K562 (cell line): ENCODE measurements around the gene AGAP1. TPM values are rescaled to one million over a fixed set of nuclear protein-coding genes. Genes with fewer than 3 reads are reported as not detected.

Experiments
- ATAC-seq: fragments of 200-7000 bp; cut with Tn5 transposase; 3 replicates; pipeline ENCODE4 v1.9.1; 2020; ENCODE audit warnings: moderate library complexity
- BruUV-seq: library from RNA; stranded (reverse); fragments of 400-500 nt; replicated peaks from 2 replicates; lab custom pipeline; 2021; lab: Mats Ljungman, UMichigan
- CTCF ChIA-PET: fragments of 300-600 bp; formaldehyde crosslinking; extraction: SDS; loops from one replicate; lab custom pipeline; 2021; ENCODE audit warnings: low intra/inter-chr PET ratio; lab: Yijun Ruan, JAX
- POLR2A ChIA-PET: fragments of 300-600, 350-650 bp; sonication (Branson Sonifier 250); formaldehyde crosslinking; extraction: SDS; loops from one replicate; lab custom pipeline; 2021; ENCODE audit warnings: antibody characterized with exemption, inconsistent platforms; lab: Yijun Ruan, JAX
- DNase-seq, 4 experiments: peaks; one replicate each; pipeline versions ENCODE4 v3.0.0 to v3.0.0-alpha.2; 2011 to 2018; ENCODE audit warnings: low spot score in 3 of 4, mixed read lengths in 3 of 4; ENCODE audit errors: extremely low read depth in 1 of 4
- FAIRE-seq: peaks from 2 replicates; lab custom pipeline; 2011; peaks lifted over from hg19 to GRCh38; lab: Jason Lieb, UNC
- H2AFZ ChIP-seq: 2 replicates; pipeline ENCODE4 v1.6.0; 2011; ENCODE audit warnings: low read depth, low read length, control low read depth, inconsistent platforms
- H3K27ac ChIP-seq: fragments of 200-600 bp; 3 replicates; pipeline ENCODE4 v1.8.0; 2011; ENCODE audit warnings: low read depth, mild to moderate bottlenecking, control low read depth, inconsistent platforms, low read length, moderate library complexity, mixed read lengths; ENCODE audit errors: extremely low read depth
- H3K27me3 ChIP-seq, 2 experiments: fragments of 300-600 bp in 1 of 2; 2 replicates in 1 of 2; 3 replicates in 1 of 2; pipeline versions ENCODE4 v1.6.0 to v1.8.0; 2011; ENCODE audit warnings: inconsistent platforms in 2 of 2, low read length in 2 of 2, mild to moderate bottlenecking in 1 of 2, mixed read lengths in 1 of 2, moderate library complexity in 1 of 2; ENCODE audit not compliant: control insufficient read depth in 2 of 2, insufficient read depth in 2 of 2
- H3K36me3 ChIP-seq: fragments of 300-600 bp; 3 replicates; pipeline ENCODE4 v1.8.0; 2011; ENCODE audit warnings: mild to moderate bottlenecking, low read length, inconsistent platforms; ENCODE audit not compliant: control insufficient read depth, insufficient read depth
- H3K4me1 ChIP-seq, 2 experiments: fragments of 200-600 bp in 1 of 2; replicated peaks in 1 of 2; 2 replicates in 1 of 2; 3 replicates in 1 of 2; pipeline versions ENCODE4 v1.5.1 to v1.8.0; 2011; ENCODE audit warnings: inconsistent platforms in 2 of 2, low read length in 2 of 2, mild to moderate bottlenecking in 1 of 2, mixed read lengths in 1 of 2, moderate library complexity in 1 of 2; ENCODE audit not compliant: control insufficient read depth in 2 of 2, insufficient read depth in 2 of 2
- H3K4me2 ChIP-seq: 2 replicates; pipeline ENCODE4 v1.6.1; 2011; ENCODE audit warnings: low read length, control low read depth, inconsistent platforms, mixed read lengths; ENCODE audit not compliant: insufficient read depth
- H3K4me3 ChIP-seq: fragments of 200-600 bp; sonication (generic), shearing (Covaris generic); 2 replicates; pipeline ENCODE4 v1.5.1; 2016; ENCODE audit warnings: control low read depth, inconsistent platforms
- H3K79me2 ChIP-seq: fragments of 200-600 bp; 3 replicates; pipeline ENCODE4 v1.8.0; 2011; ENCODE audit warnings: low read length, inconsistent platforms; ENCODE audit not compliant: control insufficient read depth, insufficient read depth
- H3K9ac ChIP-seq, 2 experiments: 2 replicates each; pipeline versions ENCODE4 v1.6.0 to v1.6.1; 2011; ENCODE audit warnings: low read depth in 2 of 2, low read length in 2 of 2, control low read depth in 1 of 2, inconsistent platforms in 1 of 2, mild to moderate bottlenecking in 1 of 2, mixed read lengths in 1 of 2; ENCODE audit not compliant: insufficient read depth in 1 of 2
- H3K9me1 ChIP-seq: one replicate; pipeline ENCODE4 v1.6.0; 2011; ENCODE audit warnings: inconsistent platforms, mild to moderate bottlenecking, low read length, moderate library complexity; ENCODE audit not compliant: control insufficient read depth, insufficient read depth
- H3K9me3 ChIP-seq: replicated peaks from 2 replicates; pipeline ENCODE4 v1.5.1; 2011; ENCODE audit warnings: low read depth, low read length, inconsistent platforms; ENCODE audit not compliant: control insufficient read depth, insufficient read depth
- H4K20me1 ChIP-seq: replicated peaks from 2 replicates; pipeline ENCODE4 v1.6.1; 2011; ENCODE audit warnings: low read length, inconsistent platforms, mixed read lengths; ENCODE audit not compliant: control insufficient read depth, insufficient read depth
- CGGBP1 ChIP-seq: fragments of 250-450 bp; sonication (Bioruptor Pico); IDR thresholded peaks from 2 replicates; pipeline ENCODE4 v1.9.0; 2021; ENCODE audit warnings: mild to moderate bottlenecking
- CHCHD3 ChIP-seq: fragments of 250-450 bp; sonication (Bioruptor Pico); IDR thresholded peaks from 2 replicates; pipeline ENCODE4 v2.1.2; 2022; ENCODE audit warnings: mild to moderate bottlenecking
- CREBBP ChIP-seq: IDR thresholded peaks from one replicate; pipeline ENCODE4 v1.6.1; 2012; ENCODE audit warnings: low read depth, mild to moderate bottlenecking, control low read depth, inconsistent platforms, low read length
- GATA2 ChIP-seq: sonication (generic); formaldehyde crosslinking; IDR thresholded peaks from 2 replicates; pipeline ENCODE4 v1.4.0; 2020; ENCODE audit warnings: mild to moderate bottlenecking, missing genetic modification reagents
- GTF3C2 ChIP-seq: IDR thresholded peaks from 3 replicates; pipeline ENCODE4 v1.6.1; 2011; ENCODE audit warnings: borderline replicate concordance, mild to moderate bottlenecking, moderate library complexity; ENCODE audit not compliant: insufficient read length; ENCODE audit errors: extremely low read depth
- MITF ChIP-seq: IDR thresholded peaks from 2 replicates; pipeline ENCODE4 v1.6.1; 2014; ENCODE audit warnings: antibody characterized with exemption
- WGBS: fragments of 100-300 bp; shearing (Covaris generic); methylation state at CpG from one replicate; pipeline ENCODE4 v1.1.6; 2016; ENCODE audit warnings: low coverage, mixed read lengths; ENCODE audit not compliant: insufficient coverage; ENCODE audit errors: missing lambda C conversion rate; 5-methylcytosine and 5-hydroxymethylcytosine counted together
- in situ Hi-C: fragments of 300-500 bp; cut with MboI; formaldehyde crosslinking; loops from 4 replicates; pipeline ENCODE4 v1.15.0; 2018; ENCODE audit warnings: inconsistent platforms, mixed read lengths
- intact Hi-C: fragments of 100-400 bp; cut with micrococcal nuclease; formaldehyde crosslinking; loops from 2 replicates; pipeline ENCODE4 v1.14.2; 2022
- polyA plus RNA-seq, 8 experiments: library from polyadenylated mRNA; depleted of rRNA in 4 of 8; stranded (reverse) in 5 of 8; unstranded in 3 of 8; fragments of >200 nt; fragmentation: Nextera tagmentation in 2 of 8; fragmentation: Illumina TruSeq in 1 of 8; extraction: Ambion mirVana in 2 of 8; extraction: Trizol in 1 of 8; gene quantifications; 2 replicates each; pipeline versions ENCODE4 v1.2.1 to v1.2.3, GENCODE V29; 2011 to 2014; ENCODE audit warnings: inconsistent platforms in 1 of 8, missing spikeins in 1 of 8
- total RNA-seq, 7 experiments: library from RNA; depleted of rRNA in 6 of 7; stranded (reverse); fragments of >200 nt in 6 of 7; fragmentation: Illumina TruSeq in 2 of 7; extraction: Trizol in 2 of 7; gene quantifications; 2 replicates each; pipeline versions ENCODE4 v1.2.1 to v1.2.3, GENCODE V29; 2011 to 2021; ENCODE audit warnings: low replicate concordance in 1 of 7

AGAP1 gene
- total and polyA plus RNA-seq, 9 of the 15 experiments (the other 6 are each of a cell fraction or from before 2014, with no cell fraction given), result 1.3 to 24.0 (median 10.6) TPM

DNA sequence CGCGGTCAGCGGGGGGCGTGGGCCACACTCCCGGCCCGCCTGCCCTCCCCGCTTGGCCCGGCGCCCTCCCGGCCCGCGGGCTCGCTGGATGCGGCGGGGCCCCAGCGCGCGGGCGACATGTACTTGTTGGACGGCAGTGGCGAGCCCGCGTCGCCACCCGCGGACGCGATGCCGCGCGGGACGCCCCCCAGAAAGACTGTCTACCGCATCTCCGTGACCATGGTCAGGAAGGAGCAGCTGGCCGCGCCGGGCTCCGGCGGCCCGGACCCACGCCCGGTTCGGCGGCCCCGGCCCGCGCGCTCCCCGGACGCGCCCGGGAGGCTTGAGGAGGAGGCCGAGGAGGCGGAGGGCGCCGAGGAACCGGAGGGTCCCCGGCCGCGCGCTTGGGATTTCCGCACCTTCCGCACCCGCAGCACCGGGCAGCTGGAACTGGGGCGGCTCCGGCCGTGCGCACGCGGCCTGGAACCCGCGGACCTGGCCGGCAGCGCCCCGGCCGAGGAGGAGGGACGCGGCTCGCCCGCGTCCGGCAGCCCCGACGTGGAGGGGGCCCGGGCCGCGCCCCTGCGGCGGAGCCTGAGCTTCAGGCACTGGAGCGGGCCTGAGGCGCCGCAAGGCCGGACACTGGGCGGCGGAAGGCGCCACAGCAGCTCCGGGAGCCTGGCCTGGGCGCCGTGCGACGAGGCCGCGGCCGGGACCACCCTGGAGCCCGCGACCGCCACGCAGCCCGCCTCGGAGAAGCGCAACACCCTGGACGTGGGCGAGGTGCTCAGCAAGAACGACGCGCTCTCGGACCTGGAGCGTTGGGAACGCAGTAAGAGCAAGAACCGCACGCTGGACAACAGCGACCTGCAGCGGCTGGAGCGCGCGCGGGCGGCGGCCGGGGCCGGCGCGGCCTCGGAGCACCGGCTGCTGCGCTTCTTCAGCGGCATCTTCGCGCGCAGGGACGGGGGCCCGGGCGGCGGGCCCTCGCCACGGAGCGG lies 176.4 kb downstream of the AGAP1 start:
- no TSS peak for BruUV-seq
- no peak for DNase-seq
- POLR2A ChIA-PET, result no interaction called here
- Histone ChIP-seq H3K4me2 (no peak overlapping the region), H3K4me3 (no peak overlapping the region), H4K20me1 (peaks cover 3% of the 10 kb centered on the region; the same call in 1 of the 2 replicates), H2AFZ (no peak overlapping the region), H3K9me3 (no peaks in the 10 kb centered on the region), H3K27me3 (no peaks in the 10 kb centered on the region), H3K27ac (no peak overlapping the region), H3K4me1 (peaks cover 0 to 5% of the 10 kb centered on the region in 2 experiments; a peak in 2 of 5 replicates), H3K79me2 (peaks cover 45% of the 10 kb centered on the region), H3K9me1 (no peaks in the 10 kb centered on the region), H3K9ac (no peak overlapping the region), H3K36me3 (no peaks in the 10 kb centered on the region)
- no peak for FAIRE-seq
- WGBS, result 95% methylated on average over 8 of the region's 148 CpGs
- intact Hi-C loops, result no loop called here
- ATAC-seq, result no peak
- CTCF ChIA-PET, result no interaction called here
- in situ Hi-C loops, result no loop called here
- no peak for TF ChIP-seq CGGBP1 (CRISPR knock-in tag)
- no peak for TF ChIP-seq CHCHD3
- no peak for TF ChIP-seq GTF3C2
- no peak for TF ChIP-seq GATA2 (CRISPR knock-in tag)
- TF ChIP-seq MITF, result no peak
- no peak for TF ChIP-seq CREBBP
